Smooth muscle cell (in vitro differentiated cells): ENCODE results near the gene UBE2N. TPM values are rescaled to one million over a fixed set of nuclear protein-coding genes. Genes with fewer than 3 reads are reported as not detected.
A peak's percentile ranks its signal among the peaks of the same experiment; 100 is the strongest.
"Not testable (repeated sequence)": the region's sequence is repeated elsewhere in the genome, so short reads cannot be mapped to it uniquely, and the experiment has no call there.

Experiments used
- DNase-seq: peaks from one replicate; lab custom pipeline; 2025; ENCODE audit not compliant: unreplicated experiment; lab: John Stamatoyannopoulos, UW
- H2AFZ ChIP-seq: fragments of 200-600 bp; sonication (generic); 2 replicates; pipeline ENCODE4 v1.6.0; 2016; ENCODE audit warnings: antibody characterized with exemption, low read depth, mild to moderate bottlenecking
- H3F3A ChIP-seq: fragments of 200-600 bp; sonication (generic); 2 replicates; pipeline ENCODE4 v1.6.0; 2017; ENCODE audit warnings: antibody characterized with exemption, low read depth
- H3K27ac ChIP-seq: fragments of 200-600 bp; sonication (generic); 2 replicates; pipeline ENCODE4 v1.5.1; 2016; ENCODE audit warnings: low read depth, mild to moderate bottlenecking
- H3K27me3 ChIP-seq: fragments of 200-600 bp; sonication (generic); 2 replicates; pipeline ENCODE4 v1.6.1; 2016; ENCODE audit warnings: low read depth, mild to moderate bottlenecking
- H3K36me3 ChIP-seq: fragments of 200-600 bp; sonication (generic); 2 replicates; pipeline ENCODE4 v1.5.1; 2016; ENCODE audit warnings: low read depth
- H3K4me1 ChIP-seq: fragments of 200-600 bp; sonication (generic); 2 replicates; pipeline ENCODE4 v1.5.1; 2016; ENCODE audit warnings: low read depth
- H3K4me2 ChIP-seq: fragments of 200-600 bp; sonication (generic); 2 replicates; pipeline ENCODE4 v1.6.0; 2016; ENCODE audit warnings: mild to moderate bottlenecking
- H3K4me3 ChIP-seq: fragments of 200-600 bp; sonication (generic); 2 replicates; pipeline ENCODE4 v1.5.1; 2016; ENCODE audit warnings: mild to moderate bottlenecking
- H3K79me2 ChIP-seq: fragments of 200-600 bp; sonication (generic); 2 replicates; pipeline ENCODE4 v1.6.0; 2016; ENCODE audit warnings: low read depth, mild to moderate bottlenecking
- H3K9ac ChIP-seq: fragments of 200-600 bp; sonication (generic); 2 replicates; pipeline ENCODE4 v1.6.0; 2016; ENCODE audit warnings: low read depth
- H3K9me3 ChIP-seq: fragments of 200-600 bp; sonication (generic); replicated peaks from 2 replicates; pipeline ENCODE4 v1.5.1; 2016; ENCODE audit warnings: low read depth
- H4K20me1 ChIP-seq: fragments of 200-600 bp; sonication (generic); 2 replicates; pipeline ENCODE4 v1.6.0; 2016; ENCODE audit warnings: low read depth
- CTCF ChIP-seq: fragments of 200-600 bp; sonication (generic); IDR thresholded peaks from 2 replicates; pipeline ENCODE4 v1.5.1; 2017; ENCODE audit warnings: borderline replicate concordance, mild to moderate bottlenecking, antibody characterized with exemption; ENCODE audit not compliant: insufficient read depth, poor library complexity, severe bottlenecking
- WGBS: methylation state at CpG from one replicate; pipeline ENCODE4 v1.1.7; 2016; ENCODE audit warnings: low lambda C conversion rate; 5-methylcytosine and 5-hydroxymethylcytosine counted together
- polyA plus RNA-seq: library from polyadenylated mRNA; unstranded; fragments of >200 nt; fragmentation: Nextera tagmentation; extraction: Ambion mirVana; gene quantifications from 2 replicates; pipeline ENCODE4 v1.2.1, GENCODE V29; 2016
- total RNA-seq: library from RNA; depleted of rRNA; stranded (reverse); fragments of >200 nt; gene quantifications from 2 replicates; pipeline ENCODE4 v1.2.3, GENCODE V29; 2014

UBE2N gene
- total and polyA plus RNA-seq, 2 experiments from 2014 or later = 61.3 to 111 TPM

GRCh38 chr12:93438266-93439050 lies 3.3 kb downstream of the UBE2N start:
- Histone ChIP-seq H3K9ac (no peak overlapping the region), H3K79me2 (peaks cover 82% of the 10 kb centered on the region), H3K27me3 (no peaks in the 10 kb centered on the region), H2AFZ (no peak overlapping the region), H3F3A (peaks cover 3% of the 10 kb centered on the region), H4K20me1 (peaks cover 81% of the 10 kb centered on the region), H3K4me3 (no peak overlapping the region), H3K36me3 (no peaks in the 10 kb centered on the region), H3K27ac (no peak overlapping the region), H3K9me3 (no peaks in the 10 kb centered on the region), H3K4me2 (peak overlapping the region; percentile 98), H3K4me1 (peaks cover 28% of the 10 kb centered on the region)
- 82% methylated on average over 3 of the region's 3 CpGs for WGBS
- DNase-seq = no peak
- no peak for TF ChIP-seq CTCF

GRCh38 chr12:93434256-93434865 lies 7.4 kb downstream of the UBE2N start:
- Histone ChIP-seq H4K20me1 (peaks cover 100% of the 10 kb centered on the region), H3K27me3 (no peaks in the 10 kb centered on the region), H3K27ac (no peak overlapping the region), H3K79me2 (peaks cover 100% of the 10 kb centered on the region), H3K9ac (no peak overlapping the region), H3F3A (peaks cover 8% of the 10 kb centered on the region), H3K9me3 (no peaks in the 10 kb centered on the region), H3K4me2 (no peak overlapping the region), H2AFZ (no peak overlapping the region), H3K4me3 (no peak overlapping the region), H3K4me1 (peaks cover 4% of the 10 kb centered on the region), H3K36me3 (no peaks in the 10 kb centered on the region)
- 77% methylated on average over 5 of the region's 5 CpGs for WGBS
- TF ChIP-seq CTCF = no peak
- DNase-seq = no peak

DNA sequence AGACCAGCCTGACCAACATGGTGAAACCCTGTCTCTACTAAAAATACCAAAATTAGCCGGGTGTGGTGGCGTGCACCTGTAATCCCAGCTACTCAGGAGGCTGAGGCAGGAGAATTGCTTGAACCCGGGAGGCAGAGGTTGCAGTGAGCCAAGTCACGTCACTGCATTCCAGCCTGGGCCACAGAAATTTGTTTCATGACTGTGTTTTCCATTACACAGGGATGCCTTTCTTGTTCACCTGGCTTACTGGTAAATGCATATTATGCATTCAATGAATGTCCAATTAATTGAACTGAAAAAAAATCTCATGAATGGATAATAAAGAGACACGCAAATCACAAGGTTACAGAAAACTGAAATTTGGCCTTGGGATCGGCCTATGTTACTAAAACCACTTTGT lies 9.7 kb downstream of the UBE2N start:
- WGBS = 93% methylated on average over 6 of the region's 6 CpGs
- H3K36me3 ChIP-seq, H2AFZ ChIP-seq, H3K27ac ChIP-seq, H3K9ac ChIP-seq, H3K27me3 ChIP-seq, DNase-seq, H3K4me3 ChIP-seq, H3K4me1 ChIP-seq, H3K4me2 ChIP-seq, H3K9me3 ChIP-seq: not testable (repeated sequence)
- Histone ChIP-seq H3K79me2 (peaks cover 100% of the 10 kb centered on the region), H3F3A (peaks cover 25% of the 10 kb centered on the region), H4K20me1 (peaks cover 100% of the 10 kb centered on the region)

DNA sequence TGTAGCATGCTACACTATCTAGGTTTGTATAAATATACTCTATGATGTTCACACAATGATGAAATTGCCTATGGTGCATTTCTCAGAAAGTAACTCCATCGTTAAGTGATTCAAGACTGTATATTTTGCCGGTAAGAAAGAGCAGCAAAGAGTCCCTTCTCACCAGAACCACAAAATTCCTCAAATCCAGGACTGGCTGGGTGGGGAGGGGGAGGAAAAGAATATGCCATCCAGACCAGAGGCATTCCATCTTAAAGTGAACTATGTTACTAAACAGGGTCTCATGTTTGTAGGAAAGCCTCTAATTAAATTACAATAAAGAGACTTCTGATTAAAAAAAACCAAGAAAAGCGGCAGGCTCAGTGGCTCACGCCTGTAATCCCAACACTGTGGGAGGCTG lies 11.5 kb downstream of the UBE2N start:
- Histone ChIP-seq H3F3A (peaks cover 30% of the 10 kb centered on the region), H2AFZ (no peak overlapping the region), H3K4me3 (no peak overlapping the region), H3K9ac (no peak overlapping the region), H3K9me3 (no peaks in the 10 kb centered on the region), H3K27ac (peak overlapping the region; percentile 74), H3K27me3 (no peaks in the 10 kb centered on the region), H3K36me3 (no peaks in the 10 kb centered on the region), H3K79me2 (peaks cover 100% of the 10 kb centered on the region), H4K20me1 (peaks cover 100% of the 10 kb centered on the region), H3K4me1 (peaks cover 13% of the 10 kb centered on the region), H3K4me2 (peak overlapping the region; percentile 20)
- no peak for DNase-seq
- TF ChIP-seq CTCF = no peak
- WGBS = 55% methylated on average over 4 of the region's 4 CpGs
